Esophagus squamous epithelium (tissue), 5 donors: ENCODE data around the gene MAX. TPM values are rescaled to one million over a fixed set of nuclear protein-coding genes. Genes with fewer than 3 reads are reported as not detected.

Source experiments
- DNase-seq: peaks from one replicate; lab custom pipeline; 2025; lab: John Stamatoyannopoulos, UW
- H3K27ac ChIP-seq, 4 donors: fragments of 200-600 bp; sonication (generic); one replicate each; pipeline ENCODE4 v1.5.1; 2016 to 2019; ENCODE audit warnings: mild to moderate bottlenecking in 1 of 4
- H3K27me3 ChIP-seq, 4 donors: fragments of 200-600 bp; sonication (generic); 1 replicate in 3 of 4; 2 replicates in 1 of 4; pipeline versions ENCODE4 v1.5.1 to v1.6.0; 2017 to 2021; ENCODE audit warnings: antibody characterized with exemption in 1 of 4
- H3K36me3 ChIP-seq, 3 donors: fragments of 200-600 bp; sonication (generic); one replicate each; pipeline ENCODE4 v1.5.1; 2016 to 2019
- H3K4me1 ChIP-seq, 3 donors: fragments of 200-600 bp; sonication (generic); one replicate each; pipeline ENCODE4 v1.5.1; 2017 to 2019
- H3K4me3 ChIP-seq, 4 donors: fragments of 200-600 bp; sonication (generic); 1 replicate in 3 of 4; 2 replicates in 1 of 4; pipeline ENCODE4 v1.5.1; 2016 to 2019; ENCODE audit warnings: mild to moderate bottlenecking in 2 of 4, moderate library complexity in 1 of 4
- H3K9me3 ChIP-seq, 3 donors: fragments of 200-600 bp; sonication (generic); one replicate each; pipeline ENCODE4 v1.5.1; 2016 to 2019
- POLR2A ChIP-seq, 4 donors: fragments of 450-650 bp; IDR thresholded peaks; one replicate each; pipeline ENCODE4 v1.6.1; 2017; ENCODE audit warnings: antibody characterized with exemption in 4 of 4, mild to moderate bottlenecking in 4 of 4, moderate library complexity in 3 of 4
- WGBS, 2 donors: methylation state at CpG; one replicate each; pipeline ENCODE4 v1.1.5; 2018; 5-methylcytosine and 5-hydroxymethylcytosine counted together
- intact Hi-C: fragments of 100-400 bp; cut with DNase I; formaldehyde crosslinking; loops from one replicate; pipeline ENCODE4 v1.15.0; 2022
- total RNA-seq, 4 donors: library from RNA; depleted of rRNA; stranded (reverse); fragments of >200 nt; gene quantifications; one replicate each; pipeline ENCODE4 v1.1.0, GENCODE V29; 2016
- TF ChIP-seq, protein P1 (sequence below), 6 experiments: fragments of 450-650 bp in 4 of 6; fragments of 200-600 bp in 2 of 6; sonication (generic) in 2 of 6; IDR thresholded peaks; one replicate each; pipeline ENCODE4 v1.5.1; 2016 to 2019; ENCODE audit warnings: antibody characterized with exemption in 6 of 6, mild to moderate bottlenecking in 4 of 6, moderate library complexity in 4 of 6
- donor health status: DM: yes; HTN: yes; CAD: no.

The MAX gene
- total RNA-seq, 4 donors from 2014 or later: 45.3 to 88.7 (median 46.3) TPM

DNA sequence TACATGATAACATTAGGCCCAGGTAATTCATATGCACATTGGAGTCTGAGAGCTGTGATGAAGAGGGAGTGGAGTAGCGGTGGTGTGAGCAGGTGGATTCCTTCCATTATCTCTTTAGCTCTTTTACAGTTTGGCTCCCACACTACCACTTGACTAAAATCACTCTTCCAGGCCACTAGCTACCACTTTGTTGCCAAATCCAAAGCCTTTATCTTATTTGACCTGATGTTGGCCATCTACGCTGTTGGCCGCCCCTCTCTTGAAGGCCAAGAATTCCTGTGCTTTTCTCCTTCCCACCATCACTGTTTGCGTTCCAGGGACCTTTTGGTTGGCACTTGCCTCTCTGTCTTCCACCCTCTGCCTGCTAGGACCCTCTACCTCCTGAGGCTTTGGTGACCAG, 4.0 kb upstream of the MAX start:
- DNase-seq: no peak
- WGBS, 2 donors: 94 to 97% methylated on average over 4 of the region's 4 CpGs
- Histone ChIP-seq H3K4me3 (no peak overlapping the region), H3K4me1 (peaks cover 0 to 8% (median 4%) of the 10 kb centered on the region in 3 donors), H3K27ac (no peak overlapping the region), H3K36me3 (no peaks in the 10 kb centered on the region), H3K27me3 (no peaks in the 10 kb centered on the region), H3K9me3 (no peaks in the 10 kb centered on the region)
- intact Hi-C loops: loop anchor here (10.0 kb wide), 1 partner anchor 112 kb away; no protein-coding TSS in a partner anchor
- TF ChIP-seq, protein P1, sequence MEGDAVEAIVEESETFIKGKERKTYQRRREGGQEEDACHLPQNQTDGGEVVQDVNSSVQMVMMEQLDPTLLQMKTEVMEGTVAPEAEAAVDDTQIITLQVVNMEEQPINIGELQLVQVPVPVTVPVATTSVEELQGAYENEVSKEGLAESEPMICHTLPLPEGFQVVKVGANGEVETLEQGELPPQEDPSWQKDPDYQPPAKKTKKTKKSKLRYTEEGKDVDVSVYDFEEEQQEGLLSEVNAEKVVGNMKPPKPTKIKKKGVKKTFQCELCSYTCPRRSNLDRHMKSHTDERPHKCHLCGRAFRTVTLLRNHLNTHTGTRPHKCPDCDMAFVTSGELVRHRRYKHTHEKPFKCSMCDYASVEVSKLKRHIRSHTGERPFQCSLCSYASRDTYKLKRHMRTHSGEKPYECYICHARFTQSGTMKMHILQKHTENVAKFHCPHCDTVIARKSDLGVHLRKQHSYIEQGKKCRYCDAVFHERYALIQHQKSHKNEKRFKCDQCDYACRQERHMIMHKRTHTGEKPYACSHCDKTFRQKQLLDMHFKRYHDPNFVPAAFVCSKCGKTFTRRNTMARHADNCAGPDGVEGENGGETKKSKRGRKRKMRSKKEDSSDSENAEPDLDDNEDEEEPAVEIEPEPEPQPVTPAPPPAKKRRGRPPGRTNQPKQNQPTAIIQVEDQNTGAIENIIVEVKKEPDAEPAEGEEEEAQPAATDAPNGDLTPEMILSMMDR (IDR thresholded peaks at IDR 0.05): no peak
- TF ChIP-seq POLR2A (IDR thresholded peaks at IDR 0.05): no peak

DNA sequence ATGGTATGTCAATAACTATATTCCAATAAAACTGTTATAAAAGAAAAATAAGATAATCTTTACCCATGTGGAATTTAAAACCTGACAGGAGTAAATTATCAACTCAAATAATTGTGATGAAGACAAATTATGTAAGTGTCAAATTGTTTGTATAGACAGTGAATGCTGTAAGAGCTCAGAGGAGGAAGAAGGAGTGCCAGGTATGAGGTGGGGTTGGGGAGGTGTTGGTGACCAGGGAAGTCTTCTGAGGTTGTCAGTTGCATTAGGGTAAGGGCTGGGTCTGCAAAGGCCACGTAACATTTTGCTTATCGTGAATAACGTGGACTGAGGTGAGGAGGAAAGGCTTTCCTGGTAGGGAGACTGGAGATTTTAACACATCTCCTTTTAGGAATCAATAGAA, 2.5 kb upstream of the MAX start:
- Histone ChIP-seq H3K4me3 (no peak overlapping the region), H3K4me1 (peaks cover 7 to 23% (median 17%) of the 10 kb centered on the region in 3 donors), H3K27ac (no peak overlapping the region), H3K36me3 (peaks cover 0 to 9% (median 0%) of the 10 kb centered on the region in 3 donors), H3K27me3 (no peaks in the 10 kb centered on the region), H3K9me3 (no peaks in the 10 kb centered on the region)
- intact Hi-C loops: loop anchor here (10.0 kb wide), 1 partner anchor 110 kb away; no protein-coding TSS in a partner anchor
- no peak for TF ChIP-seq POLR2A (IDR thresholded peaks at IDR 0.05)
- TF ChIP-seq, protein P1 (IDR thresholded peaks at IDR 0.05): no peak
- 95% methylated on average over 3 of the region's 3 CpGs for WGBS, 2 donors
- DNase-seq: no peak

DNA sequence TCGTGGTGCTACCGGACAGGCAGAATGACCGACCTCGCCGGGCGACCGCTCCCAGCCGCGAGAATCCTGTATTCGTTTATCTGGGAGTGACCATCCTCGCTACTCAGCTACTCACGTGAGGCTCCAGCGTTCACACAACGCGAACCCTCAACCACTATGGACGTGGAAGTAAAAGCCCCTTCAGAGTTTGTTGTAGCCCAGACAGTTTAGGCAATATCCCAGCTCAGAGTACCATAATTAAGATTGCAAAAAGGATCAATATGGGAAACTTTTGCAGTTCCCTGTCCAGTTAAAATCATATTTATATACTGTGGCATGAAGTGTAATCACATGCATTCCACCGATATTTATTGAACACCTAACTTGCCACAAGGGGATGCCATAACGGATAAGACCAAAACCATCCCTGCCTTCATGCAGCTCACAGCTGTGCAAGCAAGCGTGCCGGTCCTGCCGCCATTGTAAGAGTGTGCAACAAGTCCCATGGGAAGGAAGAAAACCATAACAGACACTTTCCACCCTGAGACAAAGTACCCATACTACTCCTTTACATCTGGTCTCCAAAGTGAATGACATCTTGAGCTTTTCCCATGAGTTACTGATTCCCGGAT, 938 bp upstream of the MAX start:
- Histone ChIP-seq H3K4me3 (peak overlapping the region; percentile 95 to 100 (median 98)), H3K27me3 (no peaks in the 10 kb centered on the region), H3K27ac (peak overlapping the region; percentile 73 to 98 (median 84)), H3K4me1 (peaks cover 7 to 39% (median 23%) of the 10 kb centered on the region in 3 donors), H3K9me3 (no peaks in the 10 kb centered on the region), H3K36me3 (peaks cover 0 to 11% (median 0%) of the 10 kb centered on the region in 3 donors)
- WGBS, 2 donors: 9 to 20% methylated on average over 10 to 21 of the region's 22 CpGs
- intact Hi-C loops: loop anchor here (10.0 kb wide), 1 partner anchor 108 kb away; no protein-coding TSS in a partner anchor
- DNase-seq: no peak
- no peak for TF ChIP-seq POLR2A (IDR thresholded peaks at IDR 0.05)
- TF ChIP-seq, protein P1 (IDR thresholded peaks at IDR 0.05): peak in 1 of 6 experiments; percentile 18

DNA sequence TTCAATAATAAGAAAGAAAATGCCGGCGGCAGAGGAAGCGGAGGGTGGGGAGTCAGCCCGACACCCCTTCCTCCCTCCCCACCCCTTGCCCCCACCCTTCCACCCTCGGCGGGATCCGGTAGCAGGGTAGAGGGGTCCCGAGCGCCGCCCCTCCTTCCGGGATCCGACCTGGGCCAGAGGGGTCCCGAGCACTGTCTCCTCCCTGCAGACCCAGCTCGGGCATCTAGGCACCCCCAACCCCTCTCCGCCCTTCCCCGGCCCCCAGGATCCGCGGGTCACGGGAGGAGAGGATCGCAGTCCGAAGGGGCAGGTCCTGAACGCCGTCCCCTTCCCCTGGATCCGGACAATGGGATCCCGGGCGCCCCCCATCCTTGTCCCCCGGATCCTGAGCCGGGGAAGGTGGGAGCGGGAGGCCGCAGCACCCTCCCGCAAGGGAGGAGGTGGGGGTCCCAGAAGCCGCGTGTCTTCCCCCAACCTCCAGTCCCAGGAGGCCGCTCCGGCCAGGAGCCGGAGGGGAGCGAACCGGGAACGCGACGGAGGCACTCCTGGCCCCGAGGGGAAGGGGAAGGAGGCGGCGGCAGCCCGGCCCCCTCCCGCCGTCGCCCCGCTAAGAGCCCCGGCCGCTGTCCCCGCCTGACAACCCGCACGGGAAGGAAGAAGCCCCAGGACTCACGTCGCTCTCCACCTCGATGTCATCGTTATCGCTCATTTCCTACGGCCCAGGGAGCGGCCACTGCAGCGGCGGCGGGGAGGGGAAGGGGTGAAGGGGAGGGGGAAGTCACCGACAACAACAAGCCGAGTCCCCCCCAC, 481 bp downstream of the MAX start:
- intact Hi-C loops: loop anchor here (10.0 kb wide), 1 partner anchor 107 kb away; no protein-coding TSS in a partner anchor
- WGBS, 2 donors: 0 to 2% methylated on average over 7 to 18 of the region's 66 CpGs
- peaks cover 0 to 25% (median 0%) of the 10 kb centered on the region in 3 donors for H3K36me3 ChIP-seq
- TF ChIP-seq, protein P1 (IDR thresholded peaks at IDR 0.05): no peak
- no peak for TF ChIP-seq POLR2A (IDR thresholded peaks at IDR 0.05)
- peak overlapping the region; percentile 95 to 100 (median 98) for H3K4me3 ChIP-seq
- peaks cover 13 to 53% (median 37%) of the 10 kb centered on the region in 3 donors for H3K4me1 ChIP-seq
- no peaks in the 10 kb centered on the region for H3K27me3 ChIP-seq
- DNase-seq: no peak
- no peaks in the 10 kb centered on the region for H3K9me3 ChIP-seq
- peak overlapping the region; percentile 95 to 99 (median 97) for H3K27ac ChIP-seq
